Spleen (tissue), 7 donors: ENCODE measurements around the gene KCNQ1.

Experiments used
- CTCF ChIP-seq, 11 experiments: fragments of 200-600 bp in 7 of 11; fragments of 450-650 bp in 4 of 11; sonication (generic) in 4 of 11; IDR thresholded peaks in 8 of 11; conservative IDR thresholded peaks in 3 of 11; 1 replicate in 7 of 11; 2 replicates in 4 of 11; pipeline versions ENCODE4 v1.4.0 to v1.8.0; 2016 to 2021; ENCODE audit warnings: antibody characterized with exemption in 11 of 11, inconsistent platforms in 4 of 11, mild to moderate bottlenecking in 1 of 11
- POLR2A ChIP-seq, 3 donors: fragments of 450-650 bp; IDR thresholded peaks; one replicate each; pipeline ENCODE4 v1.5.1; 2017; ENCODE audit warnings: antibody characterized with exemption in 3 of 3, mild to moderate bottlenecking in 1 of 3
- POLR2AphosphoS5 ChIP-seq, 3 donors: sonication (generic); formaldehyde crosslinking; IDR thresholded peaks; one replicate each; pipeline ENCODE4 v1.5.1; 2017; ENCODE audit warnings: antibody characterized with exemption in 3 of 3
- donor health status: DM: no; HTN: no; CAD: no; lungs with moderate emphysema.
- donor health status: DM: no; HTN: no; CAD: no.
- donor health status: DM: no; HTN: no; CAD: no.

- no peak for TF ChIP-seq CTCF (IDR thresholded peaks at IDR 0.05 in 8 of 11, conservative IDR thresholded peaks at IDR 0.05 in 3 of 11)
- TF ChIP-seq POLR2A (IDR thresholded peaks at IDR 0.05): no peak
- no peak for TF ChIP-seq POLR2AphosphoS5 (IDR thresholded peaks at IDR 0.05)
These were observed 296.2 kb downstream of the KCNQ1 start for GRCh38 chr11:2741006-2741376.
